Neural crest cell (in vitro differentiated cells): ENCODE results near the gene SRSF1. TPM values are rescaled to one million over a fixed set of nuclear protein-coding genes. Genes with fewer than 3 reads are reported as not detected.

ENCODE experiments used
- DNase-seq: peaks from one replicate; pipeline ENCODE4 v3.0.0; 2021; ENCODE audit warnings: low read depth, mixed read lengths, low spot score
- H3K27ac Mint-ChIP-seq: one replicate; pipeline ENCODE4 v1.8.0; 2021; ENCODE audit warnings: mild to moderate bottlenecking, mixed read lengths; ENCODE audit not compliant: unreplicated experiment
- H3K27me3 Mint-ChIP-seq: 2 replicates; pipeline ENCODE4 v1.8.0; 2021; ENCODE audit warnings: low read depth, mild to moderate bottlenecking, mixed read lengths
- H3K36me3 Mint-ChIP-seq: 2 replicates; pipeline ENCODE4 v1.8.0; 2021; ENCODE audit warnings: low read depth, mild to moderate bottlenecking, mixed read lengths
- H3K4me1 Mint-ChIP-seq: 2 replicates; pipeline ENCODE4 v1.8.0; 2021; ENCODE audit warnings: mixed read lengths
- H3K4me3 Mint-ChIP-seq: one replicate; pipeline ENCODE4 v1.8.0; 2021; ENCODE audit warnings: mild to moderate bottlenecking, mixed read lengths
- H3K9me3 Mint-ChIP-seq: 2 replicates; pipeline ENCODE4 v1.8.0; 2021; ENCODE audit warnings: mixed read lengths
- CTCF ChIP-seq: fragments of 200-600 bp; sonication (generic); conservative IDR thresholded peaks from 2 replicates; pipeline ENCODE4 v1.5.0; 2021; ENCODE audit warnings: antibody characterized with exemption, mild to moderate bottlenecking
- total RNA-seq: library from RNA; stranded (reverse); gene quantifications from 2 replicates; pipeline ENCODE4 v1.2.1, GENCODE V29; 2021

SRSF1 gene
- total RNA-seq, 1 donor from 2014 or later: 548 TPM

- no peak for DNase-seq
These were observed 21.9 kb downstream of the SRSF1 start for GRCh38 chr17:57984936-57985674.

GRCh38 chr17:57984261-57984890 is 22.7 kb downstream of the SRSF1 start:
- peaks cover 18% of the 10 kb centered on the region for H3K27me3 Mint-ChIP-seq
- DNase-seq: no peak
- peaks cover 77% of the 10 kb centered on the region for H3K4me1 Mint-ChIP-seq
- no peak for TF ChIP-seq CTCF
- H3K9me3 Mint-ChIP-seq: no peaks in the 10 kb centered on the region
- peaks cover 10% of the 10 kb centered on the region for H3K36me3 Mint-ChIP-seq
- H3K4me3 Mint-ChIP-seq: peak overlapping the region; percentile 84
- H3K27ac Mint-ChIP-seq: peak overlapping the region; percentile 88

More at GRCh38 chr17:57984936-57985674, 21.9 kb downstream of the SRSF1 start:
- H3K9me3 Mint-ChIP-seq: no peaks in the 10 kb centered on the region
- peaks cover 84% of the 10 kb centered on the region for H3K4me1 Mint-ChIP-seq
- H3K36me3 Mint-ChIP-seq: peaks cover 10% of the 10 kb centered on the region
- peak overlapping the region; percentile 82 for H3K27ac Mint-ChIP-seq
- peak overlapping the region; percentile 84 for H3K4me3 Mint-ChIP-seq
- TF ChIP-seq CTCF: no peak
- H3K27me3 Mint-ChIP-seq: peaks cover 22% of the 10 kb centered on the region

- no peak for DNase-seq
- Mint-ChIP-seq H3K27me3 (peaks cover 11% of the 10 kb centered on the region), H3K9me3 (no peaks in the 10 kb centered on the region), H3K36me3 (peaks cover 12% of the 10 kb centered on the region), H3K4me1 (peaks cover 72% of the 10 kb centered on the region), H3K27ac (peak overlapping the region; percentile 79), H3K4me3 (peak overlapping the region; percentile 84)
- TF ChIP-seq CTCF: no peak
These were observed 23.6 kb downstream of the SRSF1 start for GRCh38 chr17:57983446-57983845.

- peak overlapping the region; percentile 84 for H3K4me3 Mint-ChIP-seq
- peaks cover 15% of the 10 kb centered on the region for H3K36me3 Mint-ChIP-seq
- DNase-seq: no peak
- TF ChIP-seq CTCF: no peak
- no peaks in the 10 kb centered on the region for H3K9me3 Mint-ChIP-seq
- H3K4me1 Mint-ChIP-seq: peaks cover 71% of the 10 kb centered on the region
- peaks cover 10% of the 10 kb centered on the region for H3K27me3 Mint-ChIP-seq
- H3K27ac Mint-ChIP-seq: no peak overlapping the region
These were observed 24.4 kb downstream of the SRSF1 start for GRCh38 chr17:57982452-57983170.

- H3K27ac Mint-ChIP-seq: no peak overlapping the region
- TF ChIP-seq CTCF: no peak
- peaks cover 18% of the 10 kb centered on the region for H3K36me3 Mint-ChIP-seq
- peaks cover 69% of the 10 kb centered on the region for H3K4me1 Mint-ChIP-seq
- H3K27me3 Mint-ChIP-seq: no peaks in the 10 kb centered on the region
- no peak for DNase-seq
- no peaks in the 10 kb centered on the region for H3K9me3 Mint-ChIP-seq
- peak overlapping the region; percentile 6 for H3K4me3 Mint-ChIP-seq
These were observed 26.5 kb downstream of the SRSF1 start for GRCh38 chr17:57980522-57980921.
